GM12873 (cell line): ENCODE results near the gene GBA2.

Experiments used
- CTCF ChIP-seq: IDR thresholded peaks from 2 replicates; pipeline ENCODE4 v1.5.1; 2012; ENCODE audit warnings: low read depth, mild to moderate bottlenecking, moderate library complexity, low read length, control low read depth; ENCODE audit not compliant: insufficient read depth; ENCODE audit errors: missing control alignments

The GBA2 gene

GRCh38 chr9:35723908-35724307, 25.1 kb downstream of the GBA2 start:
- TF ChIP-seq CTCF, result no peak

- TF ChIP-seq CTCF, result no peak
Measured at GRCh38 chr9:35723426-35723825, 25.6 kb downstream of the GBA2 start.

GRCh38 chr9:35719546-35719945, 29.5 kb downstream of the GBA2 start:
- no peak for TF ChIP-seq CTCF

GRCh38 chr9:35718721-35719511, 30.1 kb downstream of the GBA2 start:
- TF ChIP-seq CTCF, result no peak

GRCh38 chr9:35717132-35717870, 31.7 kb downstream of the GBA2 start:
- no peak for TF ChIP-seq CTCF

GRCh38 chr9:35716230-35716629, 32.8 kb downstream of the GBA2 start:
- TF ChIP-seq CTCF, result no peak

GRCh38 chr9:35714579-35715252, 34.3 kb downstream of the GBA2 start:
- TF ChIP-seq CTCF, result no peak
